B cell (primary cell): ENCODE results near the gene TOR2A. TPM values are rescaled to one million over a fixed set of nuclear protein-coding genes. Genes with fewer than 3 reads are reported as not detected.

Experiments
- ATAC-seq: fragments of 200-7000 bp; cut with Tn5 transposase; one replicate; pipeline ENCODE4 v1.10.0; 2021; ENCODE audit warnings: low read depth, mild to moderate bottlenecking, moderate number of reproducible peaks, moderate library complexity
- CTCF ChIA-PET: fragments of 350-600 bp; sonication (Branson Sonifier 250); formaldehyde crosslinking; loops from one replicate; lab custom pipeline; 2021; ENCODE audit warnings: antibody characterized with exemption, inconsistent platforms; lab: Charles Lee
- POLR2A ChIA-PET: fragments of 350-600 bp; sonication (Branson Sonifier 250); formaldehyde crosslinking; loops from one replicate; lab custom pipeline; 2021; ENCODE audit warnings: antibody characterized with exemption; lab: Charles Lee
- DNase-seq: peaks from one replicate; pipeline ENCODE4 v3.0.0; 2013
- H2AFZ ChIP-seq: 2 replicates; pipeline ENCODE4 v1.6.1; 2012; ENCODE audit warnings: mild to moderate bottlenecking, low read depth, low read length; ENCODE audit not compliant: insufficient read depth, poor library complexity, severe bottlenecking
- H3K27ac ChIP-seq, 2 donors: 1 replicate in 1 of 2; 2 replicates in 1 of 2; pipeline ENCODE4 v1.5.1; 2012 to 2013; ENCODE audit warnings: low read length in 2 of 2, mild to moderate bottlenecking in 2 of 2, moderate library complexity in 1 of 2
- H3K27me3 ChIP-seq, 4 experiments: fragments of 200-600 bp in 1 of 4; sonication (generic) in 1 of 4; replicated peaks in 1 of 4; 1 replicate in 2 of 4; 2 replicates in 2 of 4; pipeline versions ENCODE4 v1.6.1 to v1.7.0; 2013 to 2016; ENCODE audit warnings: low read length in 3 of 4, mild to moderate bottlenecking in 2 of 4, mixed read lengths in 1 of 4, moderate library complexity in 1 of 4; ENCODE audit not compliant: insufficient read depth in 4 of 4, control insufficient read depth in 3 of 4; ENCODE audit errors: control extremely low read depth in 1 of 4
- H3K36me3 ChIP-seq, 2 experiments: replicated peaks in 1 of 2; 1 replicate in 1 of 2; 2 replicates in 1 of 2; pipeline versions ENCODE4 v1.6.1 to v1.7.1; 2013; ENCODE audit warnings: low read length in 1 of 2; ENCODE audit not compliant: insufficient read depth in 2 of 2, control insufficient read depth in 1 of 2; ENCODE audit errors: control extremely low read depth in 1 of 2, extremely low read depth in 1 of 2
- H3K4me1 ChIP-seq, 2 donors: fragments of 200-600 bp in 1 of 2; sonication (generic) in 1 of 2; 1 replicate in 1 of 2; 2 replicates in 1 of 2; pipeline versions ENCODE4 v1.5.1 to v1.6.1; 2013 to 2017; ENCODE audit warnings: low read length in 2 of 2; ENCODE audit not compliant: control insufficient read depth in 2 of 2, insufficient read depth in 2 of 2
- H3K4me2 ChIP-seq: replicated peaks from 2 replicates; pipeline ENCODE3; 2012; ENCODE audit warnings: mild to moderate bottlenecking, low read depth, low read length; ENCODE audit not compliant: poor library complexity, severe bottlenecking
- H3K4me3 ChIP-seq, 5 experiments: fragments of 200-600 bp in 1 of 5; sonication (generic) in 1 of 5; 1 replicate in 3 of 5; 2 replicates in 2 of 5; pipeline versions ENCODE4 v1.5.1 to v1.7.0; 2011 to 2016; ENCODE audit warnings: low read length in 4 of 5, mild to moderate bottlenecking in 4 of 5, low read depth in 2 of 5, control low read depth in 1 of 5, moderate library complexity in 1 of 5; ENCODE audit not compliant: insufficient read depth in 1 of 5; ENCODE audit errors: control extremely low read depth in 1 of 5, extremely low read depth in 1 of 5
- H3K79me2 ChIP-seq: fragments of 200-600 bp; sonication (generic); one replicate; pipeline ENCODE4 v1.6.0; 2016; ENCODE audit warnings: low read length; ENCODE audit not compliant: control insufficient read depth, insufficient read depth
- H3K9ac ChIP-seq: fragments of 200-600 bp; sonication (generic); 2 replicates; pipeline ENCODE4 v1.6.1; 2017; ENCODE audit warnings: mild to moderate bottlenecking, low read length, moderate library complexity
- H3K9me3 ChIP-seq, 3 donors: one replicate each; pipeline versions ENCODE4 v1.6.1 to v1.7.1; 2013; ENCODE audit warnings: low read length in 2 of 3; ENCODE audit not compliant: control insufficient read depth in 2 of 3, insufficient read depth in 1 of 3; ENCODE audit errors: control extremely low read depth in 1 of 3
- H4K20me1 ChIP-seq: 2 replicates; pipeline ENCODE4 v1.6.0; 2012; ENCODE audit warnings: mild to moderate bottlenecking, low read length; ENCODE audit not compliant: insufficient read depth, control insufficient read depth, poor library complexity, severe bottlenecking
- H3K27ac Mint-ChIP-seq: one replicate; pipeline ENCODE4 v1.8.0; 2021; ENCODE audit warnings: mixed read lengths
- H3K27me3 Mint-ChIP-seq: one replicate; pipeline ENCODE4 v1.8.0; 2021; ENCODE audit warnings: mixed read lengths
- H3K4me1 Mint-ChIP-seq: one replicate; pipeline ENCODE4 v1.8.0; 2021; ENCODE audit warnings: mixed read lengths
- H3K4me3 Mint-ChIP-seq: one replicate; pipeline ENCODE4 v1.8.0; 2021; ENCODE audit warnings: mixed read lengths
- H3K9me3 Mint-ChIP-seq: one replicate; pipeline ENCODE4 v1.8.0; 2022; ENCODE audit warnings: mixed read lengths; ENCODE audit not compliant: insufficient read depth
- CTCF ChIP-seq: fragments of 200-600 bp; IDR thresholded peaks from one replicate; pipeline ENCODE4 v1.8.0; 2022; ENCODE audit warnings: antibody characterized with exemption, mild to moderate bottlenecking
- EZH2 ChIP-seq: IDR thresholded peaks from 2 replicates; pipeline ENCODE4 v1.6.1; 2012; ENCODE audit warnings: borderline replicate concordance, low read depth, mild to moderate bottlenecking, moderate library complexity, low read length; ENCODE audit not compliant: insufficient read depth, poor library complexity, severe bottlenecking
- WGBS: methylation state at CpG from one replicate; pipeline ENCODE4 v1.1.5; 2013; ENCODE audit warnings: missing lambda C conversion rate; ENCODE audit not compliant: insufficient coverage; 5-methylcytosine and 5-hydroxymethylcytosine counted together
- intact Hi-C: fragments of 100-400 bp; cut with micrococcal nuclease; formaldehyde crosslinking; loops from one replicate; pipeline ENCODE4 v1.10.0; 2022
- polyA plus RNA-seq: library from polyadenylated mRNA; depleted of rRNA; stranded (reverse); fragments of >200 nt; gene quantifications from 2 replicates; pipeline ENCODE4 v1.2.3, GENCODE V29; 2012
- total RNA-seq, 2 donors: library from RNA; stranded (reverse); fragments of 120-200 nt in 1 of 2; gene quantifications; 1 replicate in 1 of 2; 2 replicates in 1 of 2; pipeline versions ENCODE4 v1.2.3 to v1.2.4, GENCODE V29; 2013 to 2022

TOR2A gene
- total and polyA plus RNA-seq, 2 donors (not counting 1 experiment from before 2014, with no cell fraction given): 15.8 to 26.5 TPM

DNA sequence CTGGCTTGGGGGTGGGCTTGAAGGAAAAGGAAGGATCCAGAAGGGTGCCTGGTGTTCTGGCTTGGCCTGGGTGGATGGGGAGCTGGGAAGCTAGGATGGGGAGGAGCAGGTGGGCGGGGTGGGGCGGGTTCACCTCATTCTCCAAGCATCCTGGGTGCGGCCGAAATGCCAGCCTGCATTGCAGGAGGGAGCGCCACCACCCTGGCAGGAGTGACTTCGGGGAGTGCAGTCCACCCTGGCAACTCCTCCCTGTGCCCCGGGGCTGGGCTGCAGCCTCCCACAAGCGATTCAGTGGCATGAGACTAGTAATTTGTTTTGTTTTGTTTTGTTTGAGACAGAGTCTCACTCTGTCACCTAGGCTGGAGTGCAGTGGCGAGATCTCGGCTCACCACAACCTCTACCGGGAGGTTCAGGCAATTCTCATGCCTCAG is 13.7 kb downstream of the TOR2A start:
- 82% methylated on average over 10 of the region's 11 CpGs for WGBS
- ChIA-PET POLR2A (no interaction called here), CTCF (no interaction called here)
- Mint-ChIP-seq H3K4me3 (no peak overlapping the region), H3K9me3 (no peaks in the 10 kb centered on the region), H3K4me1 (peaks cover 5% of the 10 kb centered on the region), H3K27ac (no peak overlapping the region), H3K27me3 (no peaks in the 10 kb centered on the region)
- H3K36me3 ChIP-seq: no peaks in the 10 kb centered on the region
- H3K4me2 ChIP-seq: no peak overlapping the region
- intact Hi-C loops: no loop called here
- H3K9ac ChIP-seq: no peak overlapping the region
- H3K4me1 ChIP-seq: peaks cover 0 to under 1% of the 10 kb centered on the region in 2 donors
- H3K4me3 ChIP-seq: no peak overlapping the region
- no peaks in the 10 kb centered on the region for H3K27me3 ChIP-seq
- ATAC-seq (no peak), DNase-seq (no peak)
- TF ChIP-seq EZH2 (no peak), CTCF (no peak)
- H3K79me2 ChIP-seq: no peaks in the 10 kb centered on the region
- no peaks in the 10 kb centered on the region for H4K20me1 ChIP-seq
- no peak overlapping the region for H3K27ac ChIP-seq
- no peaks in the 10 kb centered on the region for H3K9me3 ChIP-seq
- H2AFZ ChIP-seq: no peak overlapping the region

- Mint-ChIP-seq H3K27ac (no peak overlapping the region), H3K4me1 (peaks cover 10% of the 10 kb centered on the region), H3K9me3 (no peaks in the 10 kb centered on the region), H3K4me3 (no peak overlapping the region), H3K27me3 (no peaks in the 10 kb centered on the region)
- no peak overlapping the region for H3K9ac ChIP-seq
- H3K4me3 ChIP-seq: no peak overlapping the region
- CTCF ChIA-PET: no interaction called here
- DNase-seq: no peak
- H2AFZ ChIP-seq: no peak overlapping the region
- intact Hi-C loops: no loop called here
- peaks cover 3% of the 10 kb centered on the region for H3K79me2 ChIP-seq
- H3K27ac ChIP-seq: no peak overlapping the region
- POLR2A ChIA-PET: no interaction called here
- H4K20me1 ChIP-seq: no peaks in the 10 kb centered on the region
- H3K4me1 ChIP-seq: peaks cover 6% of the 10 kb centered on the region in 2 donors
- no peak for TF ChIP-seq EZH2
- no peak for TF ChIP-seq CTCF
- no peak overlapping the region for H3K4me2 ChIP-seq
- no peaks in the 10 kb centered on the region for H3K27me3 ChIP-seq
- no peak for ATAC-seq
- H3K9me3 ChIP-seq: no peaks in the 10 kb centered on the region
- H3K36me3 ChIP-seq: no peaks in the 10 kb centered on the region
Measured at GRCh38 chr9:127720865-127721227, 14.2 kb downstream of the TOR2A start.
